Renal cortex interstitium (tissue), 11 donors: ENCODE measurements around the gene LRRC7. TPM values are rescaled to one million over a fixed set of nuclear protein-coding genes. Genes with fewer than 3 reads are reported as not detected.
A peak's percentile ranks its signal among the peaks of the same experiment; 100 is the strongest.

Source experiments
- DNase-seq, 11 donors: peaks; one replicate each; pipeline ENCODE4 v3.0.0-alpha.2; 2013; ENCODE audit warnings: low read depth in 9 of 11, low spot score in 4 of 11; ENCODE audit errors: extremely low read depth in 1 of 11
- polyA plus RNA-seq, 3 donors: library from polyadenylated mRNA; unstranded; fragments of 120-200 nt; gene quantifications; one replicate each; pipeline ENCODE4 v1.2.1, GENCODE V29; 2013; ENCODE audit not compliant: insufficient read length in 3 of 3

LRRC7 gene
- polyA plus RNA-seq, 3 donors = 5.7 to 14.2 (median 7.1) TPM

DNA sequence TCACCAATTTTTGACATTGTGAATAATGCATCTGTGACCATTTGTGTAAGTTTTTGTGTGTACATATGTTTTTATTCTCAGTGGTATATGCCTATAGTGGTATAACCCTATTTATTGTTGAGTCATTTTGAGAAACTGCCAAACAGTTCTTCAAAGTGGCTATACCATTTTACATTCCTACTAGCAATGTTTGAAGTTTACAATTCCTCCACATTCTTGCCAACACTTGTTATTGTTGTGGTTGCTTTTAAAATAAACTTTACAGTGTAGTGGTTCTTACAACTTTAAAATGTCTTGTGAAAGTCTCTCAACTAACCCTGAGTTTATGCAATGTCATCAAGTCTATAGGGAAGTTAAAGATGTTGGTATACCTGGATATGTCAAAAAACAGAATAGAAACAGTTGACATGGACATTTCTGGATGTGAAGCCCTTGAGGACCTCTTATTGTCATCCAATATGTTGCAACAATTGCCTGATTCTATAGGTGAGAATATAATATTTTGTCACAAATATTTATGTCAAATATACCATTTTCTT lies 418.2 kb downstream of the LRRC7 start:
- DNase-seq = no peak

DNA sequence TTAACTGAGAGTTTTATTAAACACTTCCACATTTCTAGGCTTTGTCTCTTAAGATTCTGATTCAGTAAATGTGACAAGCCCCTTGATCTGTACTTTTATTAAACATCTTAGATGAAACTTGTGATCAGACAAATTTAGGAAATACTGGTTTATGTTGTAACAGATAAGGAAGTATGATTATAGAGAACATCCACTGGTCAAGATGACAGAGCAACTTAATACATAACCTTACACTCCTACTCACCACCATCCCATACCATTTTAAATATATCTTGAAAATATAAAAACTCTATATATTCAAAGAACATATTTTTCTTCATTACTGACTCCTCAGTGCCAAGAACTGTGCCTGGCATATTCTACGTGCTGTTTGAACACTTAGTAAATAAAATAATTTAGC lies 420.2 kb downstream of the LRRC7 start:
- no peak for DNase-seq

DNA sequence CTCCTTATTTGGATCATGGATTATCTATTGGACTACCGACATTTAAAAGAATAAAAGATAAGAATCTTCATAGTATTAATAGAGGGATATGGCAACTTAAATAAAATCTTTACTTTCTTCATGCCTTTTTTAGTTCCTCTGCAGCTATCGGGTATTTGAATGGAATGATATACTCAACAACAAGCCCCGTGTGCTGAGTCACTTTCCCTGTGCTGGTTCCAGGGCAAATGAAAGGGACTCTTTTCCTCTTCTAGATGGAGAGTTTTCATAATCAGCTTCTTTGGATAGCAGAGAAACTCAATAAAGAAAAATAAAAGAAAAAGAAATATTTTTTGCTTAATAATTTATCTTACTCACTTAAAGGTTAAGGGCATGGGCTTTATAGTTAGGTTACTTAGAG lies 423.9 kb downstream of the LRRC7 start:
- no peak for DNase-seq

DNA sequence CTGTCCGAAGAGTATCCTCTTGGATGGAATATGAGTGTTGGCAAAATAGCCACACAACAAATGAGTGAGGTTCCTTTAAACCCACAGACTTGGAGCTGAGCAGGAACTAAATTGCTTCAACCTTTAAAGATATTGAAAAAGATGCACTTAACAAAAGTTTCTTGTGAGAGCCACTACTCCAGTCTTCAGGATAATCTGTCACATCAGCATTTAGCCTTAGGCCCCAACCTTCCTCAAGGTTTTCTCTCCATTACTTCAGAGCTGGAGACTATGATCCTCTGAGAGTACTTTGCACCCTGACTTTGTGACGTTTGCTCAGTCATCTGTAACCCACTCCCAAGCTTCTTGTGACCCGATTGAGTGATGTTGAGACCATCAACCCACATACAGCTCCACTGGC lies 424.9 kb downstream of the LRRC7 start:
- DNase-seq = no peak

DNA sequence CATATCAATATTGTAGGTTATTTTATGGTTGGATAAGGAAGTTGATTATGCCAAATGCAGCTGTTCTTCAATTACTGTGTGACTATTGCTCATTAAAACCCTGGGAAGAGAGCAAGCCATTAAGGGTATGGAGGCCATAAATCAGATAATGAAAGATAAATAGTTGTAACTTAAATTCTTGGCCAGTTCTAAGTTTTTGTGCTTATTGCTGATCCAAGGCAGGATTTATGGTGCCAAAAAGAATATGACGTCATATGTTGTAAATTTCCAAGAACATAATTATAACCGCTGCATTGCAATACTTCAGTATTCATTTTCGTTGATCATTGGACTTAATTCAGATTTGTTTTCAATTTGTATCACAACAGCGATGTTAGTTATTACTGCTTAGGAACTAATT lies 426.1 kb downstream of the LRRC7 start:
- peak in 10 of 11 donors; percentile 4 to 23 (median 16) for DNase-seq

- peak in 1 of 11 donors; percentile 2 for DNase-seq
These were observed 426.5 kb downstream of the LRRC7 start for GRCh38 chr1:69994241-69994640.

GRCh38 chr1:69998847-69999246 lies 431.1 kb downstream of the LRRC7 start:
- DNase-seq = no peak

DNA sequence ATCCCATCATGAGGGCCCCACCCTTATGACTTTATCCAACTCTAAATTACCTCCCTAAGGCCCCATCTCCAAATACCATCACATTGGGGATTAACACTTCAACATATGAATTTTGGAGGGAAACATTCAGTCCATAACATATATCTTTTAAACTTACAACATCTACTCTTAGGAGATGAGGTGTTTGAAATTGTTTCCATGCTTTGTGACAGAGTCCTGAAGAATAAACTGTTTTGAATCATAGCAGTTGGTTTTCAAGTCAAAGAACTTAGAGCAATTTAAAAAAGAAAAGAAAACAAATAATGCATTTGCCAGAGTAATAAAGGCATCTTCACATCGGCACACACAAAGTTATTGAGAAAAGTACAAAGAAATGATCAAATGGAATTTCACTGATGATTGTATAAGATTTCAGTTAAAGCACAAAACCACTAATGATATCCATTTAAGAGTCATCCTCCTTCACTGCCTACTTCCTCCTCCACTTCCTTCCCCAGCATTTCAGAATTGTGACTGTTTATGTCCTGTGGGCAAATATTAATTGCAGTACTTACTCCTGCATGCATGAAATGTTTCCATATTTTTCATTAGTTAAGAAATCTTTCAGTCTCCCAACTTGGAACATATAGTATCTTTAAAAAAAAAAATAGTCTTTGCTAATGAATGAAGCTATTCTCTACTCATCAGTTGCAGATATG lies 435.6 kb downstream of the LRRC7 start:
- no peak for DNase-seq

DNA sequence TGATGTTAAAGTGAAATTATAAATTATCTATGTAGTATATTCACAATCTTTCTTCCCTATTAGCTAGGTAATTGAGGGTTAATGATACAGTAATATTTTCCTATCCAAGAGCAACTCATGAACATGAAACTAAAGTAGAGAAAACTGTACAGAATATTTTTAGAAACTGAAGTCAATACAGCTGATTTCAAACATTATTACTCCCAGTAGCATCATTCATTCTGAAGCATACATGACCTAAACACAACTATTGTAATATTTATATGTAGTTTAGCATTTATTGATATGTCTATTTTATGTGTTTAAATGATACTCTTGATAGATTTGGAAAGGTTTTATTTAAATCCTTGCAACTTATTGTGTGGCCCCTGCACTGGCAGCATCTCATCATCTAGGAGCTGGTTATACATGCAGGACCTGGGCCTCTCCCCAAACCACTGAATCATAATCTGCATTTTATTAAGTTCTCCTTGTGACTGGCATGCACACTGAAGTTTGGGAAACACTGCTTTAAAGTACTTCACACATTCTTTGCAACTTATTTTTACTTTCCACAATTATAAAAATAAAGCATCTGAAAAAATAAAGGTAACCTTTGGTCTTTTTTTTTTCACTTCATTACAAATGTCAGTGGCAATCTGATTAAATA lies 437.8 kb downstream of the LRRC7 start:
- no peak for DNase-seq

DNA sequence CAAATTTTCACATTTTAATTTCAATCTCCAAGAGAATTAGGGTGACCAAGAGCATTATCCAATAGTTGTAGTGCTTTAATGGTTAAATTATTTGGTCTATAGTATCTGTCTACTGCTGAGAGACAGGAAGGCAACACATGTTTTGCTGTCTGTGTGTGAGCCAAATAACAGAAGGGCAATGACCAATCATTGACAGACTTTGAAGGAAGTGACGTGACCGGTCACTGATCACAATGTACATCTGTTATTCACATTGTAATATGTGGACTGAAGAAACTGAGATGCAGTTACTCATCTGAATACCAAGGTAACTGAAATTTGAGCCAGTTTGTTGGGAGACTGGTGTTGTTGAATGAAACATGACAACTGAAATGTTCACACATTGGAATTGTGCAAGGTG lies 440.9 kb downstream of the LRRC7 start:
- no peak for DNase-seq

GRCh38 chr1:70017770-70018169 lies 450.0 kb downstream of the LRRC7 start:
- DNase-seq = no peak

DNA sequence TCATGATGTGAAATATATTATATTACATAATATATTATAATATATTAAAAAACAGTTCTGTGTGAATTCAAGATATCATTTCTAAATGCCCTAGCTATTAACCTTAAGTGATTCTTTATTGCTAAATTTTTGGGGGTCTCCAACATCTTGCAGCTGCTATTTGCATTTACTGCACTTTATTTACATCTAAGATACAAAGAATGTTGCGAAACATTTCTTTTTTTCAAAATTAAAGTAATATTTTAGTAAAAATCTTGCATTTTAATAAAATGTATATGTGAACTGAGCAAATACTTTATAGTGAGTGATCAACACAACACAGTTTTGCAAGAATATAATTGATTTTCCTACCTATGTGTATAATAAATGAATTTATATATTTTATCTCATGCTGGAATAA lies 456.6 kb downstream of the LRRC7 start:
- no peak for DNase-seq

GRCh38 chr1:70025052-70025451 lies 457.3 kb downstream of the LRRC7 start:
- DNase-seq = no peak

DNA sequence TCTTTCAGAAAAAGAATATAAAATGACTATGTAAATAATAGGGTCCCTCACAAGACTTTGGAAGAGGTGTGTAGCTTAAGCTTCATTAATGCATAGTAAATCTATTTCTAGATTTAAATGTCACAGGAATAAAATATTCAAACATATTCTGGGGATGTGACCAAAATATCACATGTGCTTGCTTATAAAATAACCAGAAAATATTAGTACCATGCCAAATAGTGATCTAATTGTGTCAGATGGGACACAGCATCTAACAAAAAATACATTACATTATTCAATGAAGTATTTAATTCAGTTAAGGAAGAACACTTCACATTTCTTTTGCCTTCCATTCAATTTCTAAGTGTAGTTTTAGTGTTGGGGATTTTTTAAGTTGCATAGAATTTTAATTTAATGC lies 458.1 kb downstream of the LRRC7 start:
- no peak for DNase-seq

- no peak for DNase-seq
These were observed 465.6 kb downstream of the LRRC7 start for GRCh38 chr1:70033266-70033873.

- no peak for DNase-seq
These were observed 466.2 kb downstream of the LRRC7 start for GRCh38 chr1:70033936-70034335.

GRCh38 chr1:70034403-70034802 lies 466.7 kb downstream of the LRRC7 start:
- DNase-seq = peak in 2 of 11 donors; percentile 3 to 5

GRCh38 chr1:70038025-70038424 lies 470.3 kb downstream of the LRRC7 start:
- no peak for DNase-seq

- DNase-seq = no peak
These were observed 471.8 kb downstream of the LRRC7 start for GRCh38 chr1:70039485-70039884.

DNA sequence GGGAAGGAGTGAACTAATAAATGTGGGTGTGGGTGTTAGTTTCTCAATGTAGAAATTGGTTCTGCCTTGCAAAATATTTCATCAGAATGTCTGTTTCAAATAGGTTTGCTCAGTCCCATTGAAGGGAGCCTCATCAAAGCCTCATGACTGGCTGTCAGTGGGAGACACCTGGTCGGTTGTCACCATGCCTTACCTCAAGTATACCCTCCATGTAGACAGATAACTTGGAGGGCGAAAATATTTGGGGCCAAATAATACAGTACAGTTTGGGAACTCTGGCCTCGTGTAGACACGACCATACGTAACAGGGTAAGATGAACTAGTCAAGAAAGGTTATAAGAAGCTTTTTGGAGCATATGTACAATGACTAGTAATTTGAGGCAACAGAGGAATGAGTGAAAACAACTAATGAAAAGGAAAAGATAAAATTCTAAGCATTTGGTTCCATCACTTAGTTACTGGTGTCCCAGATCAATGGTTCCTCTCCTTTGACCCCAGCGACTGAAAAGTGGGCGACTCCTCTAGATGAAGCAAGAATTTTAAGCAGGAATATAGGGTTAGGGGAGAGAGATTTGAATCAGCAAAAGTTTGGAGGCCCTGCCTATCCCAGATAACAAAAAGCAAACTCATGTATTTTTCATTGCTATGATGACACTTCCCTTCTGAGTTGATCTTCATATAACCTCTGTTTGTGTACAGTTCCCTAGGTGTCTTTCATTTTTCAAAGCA lies 473.8 kb downstream of the LRRC7 start:
- no peak for DNase-seq
